H1 (cell line): Measurements from ENCODE around the gene FOXO1.

ENCODE experiments used
- ASH2L ChIP-seq: fragments of 200-600, 300-600 bp; sonication (generic); IDR thresholded peaks from one replicate; pipeline ENCODE4 v1.7.1; 2017; ENCODE audit warnings: low read length
- BRCA1 ChIP-seq: IDR thresholded peaks from 2 replicates; pipeline ENCODE4 v1.6.1; 2012; ENCODE audit warnings: low read depth, low read length, improper control_type of control experiment
- CTCF ChIP-seq, 3 experiments: IDR thresholded peaks; 1 replicate in 2 of 3; 2 replicates in 1 of 3; pipeline versions ENCODE4 v1.5.1 to v1.6.1; 2011; ENCODE audit warnings: low read length in 3 of 3, mild to moderate bottlenecking in 3 of 3, inconsistent platforms in 2 of 3, low read depth in 1 of 3, moderate library complexity in 1 of 3; ENCODE audit not compliant: insufficient read depth in 1 of 3; ENCODE audit errors: control extremely low read depth in 1 of 3
- RXRA ChIP-seq: IDR thresholded peaks from 2 replicates; pipeline ENCODE4 v1.6.1; 2011; ENCODE audit warnings: low read depth, mild to moderate bottlenecking, low read length, moderate library complexity; ENCODE audit not compliant: insufficient read depth

- TF ChIP-seq RXRA (no peak), CTCF (IDR thresholded peaks at IDR 0.05; ENCODE audit: control extremely low read depth in 1 of 3, insufficient read depth in 1 of 3, low read depth in 1 of 3, low read length in 3 of 3) (no peak), ASH2L (no peak), BRCA1 (no peak)
These were observed 80.5 kb downstream of the FOXO1 start for GRCh38 chr13:40585911-40586471.
